Activated CD4-positive, alpha-beta memory T cell treated with anti-CD3 and anti-CD28 coated beads, Interleukin-2, amount 10 ng/mL, durations not matched to agents 7 days and 5 days (primary cell): ENCODE results near the gene STK32B. TPM values are rescaled to one million over a fixed set of nuclear protein-coding genes. Genes with fewer than 3 reads are reported as not detected.

Experiments
- CTCF ChIA-PET: fragments of 350-600 bp; sonication (Branson Sonifier 250); formaldehyde crosslinking; loops from one replicate; lab custom pipeline; 2021; ENCODE audit warnings: antibody characterized with exemption, inconsistent platforms; lab: Charles Lee
- POLR2A ChIA-PET: fragments of 350-600 bp; sonication (Branson Sonifier 250); formaldehyde crosslinking; loops from one replicate; lab custom pipeline; 2021; ENCODE audit warnings: antibody characterized with exemption; lab: Charles Lee
- DNase-seq: peaks from one replicate; pipeline ENCODE4 v3.0.0-alpha.2; 2020
- H3K27ac Mint-ChIP-seq: one replicate; pipeline ENCODE4 v1.8.0; 2021; ENCODE audit warnings: mild to moderate bottlenecking, mixed read lengths
- H3K27me3 Mint-ChIP-seq: one replicate; pipeline ENCODE4 v1.8.0; 2021; ENCODE audit warnings: mixed read lengths
- H3K36me3 Mint-ChIP-seq: one replicate; pipeline ENCODE4 v1.8.0; 2021; ENCODE audit warnings: low read depth, mixed read lengths
- H3K4me1 Mint-ChIP-seq: one replicate; pipeline ENCODE4 v1.8.0; 2021; ENCODE audit warnings: mixed read lengths
- H3K4me3 Mint-ChIP-seq: one replicate; pipeline ENCODE4 v1.8.0; 2021; ENCODE audit warnings: mild to moderate bottlenecking, mixed read lengths
- H3K9me3 Mint-ChIP-seq: one replicate; pipeline ENCODE4 v1.8.0; 2021; ENCODE audit warnings: mixed read lengths
- total RNA-seq, 2 experiments: library from RNA; stranded (reverse); gene quantifications; one replicate each; pipeline ENCODE4 v1.2.3, GENCODE V29; 2021

STK32B gene
- total RNA-seq, 2 experiments from 2014 or later = not detected

GRCh38 chr4:5370286-5370685 lies 319.0 kb downstream of the STK32B start:
- Mint-ChIP-seq H3K27ac (no peak overlapping the region), H3K4me3 (no peak overlapping the region), H3K4me1 (no peaks in the 10 kb centered on the region), H3K9me3 (peaks cover 2% of the 10 kb centered on the region), H3K36me3 (no peaks in the 10 kb centered on the region), H3K27me3 (no peaks in the 10 kb centered on the region)
- CTCF ChIA-PET = no interaction called here
- DNase-seq = no peak
- POLR2A ChIA-PET = no interaction called here

GRCh38 chr4:5371415-5372190 lies 320.3 kb downstream of the STK32B start:
- H3K4me3 Mint-ChIP-seq = no peak overlapping the region
- ChIA-PET CTCF (no interaction called here), POLR2A (no interaction called here)
- no peaks in the 10 kb centered on the region for H3K27me3 Mint-ChIP-seq
- DNase-seq = no peak
- no peaks in the 10 kb centered on the region for H3K4me1 Mint-ChIP-seq
- H3K9me3 Mint-ChIP-seq = peaks cover 7% of the 10 kb centered on the region
- no peaks in the 10 kb centered on the region for H3K36me3 Mint-ChIP-seq
- no peak overlapping the region for H3K27ac Mint-ChIP-seq

DNA sequence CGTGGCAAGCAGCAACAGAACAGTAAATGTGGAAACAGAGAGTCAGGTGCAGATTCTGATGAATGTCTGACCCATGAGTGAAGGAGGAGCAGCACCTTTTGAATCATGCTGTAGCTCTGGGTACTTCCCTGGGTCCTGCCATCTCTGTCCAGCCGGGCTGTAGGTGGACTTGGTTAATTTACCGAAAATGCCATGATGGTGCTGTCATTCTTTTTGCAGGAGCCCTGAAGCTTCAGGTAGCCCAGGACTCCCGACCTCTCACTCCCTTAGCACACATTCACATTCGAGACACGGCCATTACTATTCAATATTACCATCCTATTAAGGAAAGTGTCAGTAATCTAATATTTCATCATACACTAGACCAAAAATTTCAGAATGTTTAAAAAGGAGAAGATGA lies 320.9 kb downstream of the STK32B start:
- H3K36me3 Mint-ChIP-seq = no peaks in the 10 kb centered on the region
- no peak overlapping the region for H3K4me3 Mint-ChIP-seq
- H3K27ac Mint-ChIP-seq = no peak overlapping the region
- POLR2A ChIA-PET = no interaction called here
- no peaks in the 10 kb centered on the region for H3K27me3 Mint-ChIP-seq
- CTCF ChIA-PET = no interaction called here
- no peaks in the 10 kb centered on the region for H3K4me1 Mint-ChIP-seq
- H3K9me3 Mint-ChIP-seq = peaks cover 7% of the 10 kb centered on the region
- no peak for DNase-seq

DNA sequence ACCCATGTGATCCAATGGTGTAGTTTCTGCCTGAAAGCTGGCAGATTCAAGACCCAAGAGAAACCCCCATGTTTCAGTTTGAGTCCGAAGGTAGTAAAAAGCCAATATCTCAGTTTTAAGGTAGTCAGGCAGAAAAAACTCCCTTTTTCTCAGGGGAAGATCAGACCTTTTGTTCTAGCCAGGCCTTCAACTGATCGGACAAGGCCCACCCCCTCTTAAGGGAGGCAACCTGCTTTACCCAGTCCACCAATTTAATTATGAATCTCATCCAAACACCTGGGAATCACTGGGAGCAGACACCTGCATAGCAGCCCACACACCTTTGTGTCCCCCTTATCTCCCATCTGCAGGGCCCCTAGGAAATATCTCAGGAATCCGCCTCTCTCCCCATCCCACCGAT lies 322.0 kb downstream of the STK32B start:
- ChIA-PET CTCF (no interaction called here), POLR2A (no interaction called here)
- DNase-seq = no peak
- Mint-ChIP-seq H3K27me3 (no peaks in the 10 kb centered on the region), H3K27ac (no peak overlapping the region), H3K36me3 (no peaks in the 10 kb centered on the region), H3K9me3 (peaks cover 7% of the 10 kb centered on the region), H3K4me3 (no peak overlapping the region), H3K4me1 (no peaks in the 10 kb centered on the region)

DNA sequence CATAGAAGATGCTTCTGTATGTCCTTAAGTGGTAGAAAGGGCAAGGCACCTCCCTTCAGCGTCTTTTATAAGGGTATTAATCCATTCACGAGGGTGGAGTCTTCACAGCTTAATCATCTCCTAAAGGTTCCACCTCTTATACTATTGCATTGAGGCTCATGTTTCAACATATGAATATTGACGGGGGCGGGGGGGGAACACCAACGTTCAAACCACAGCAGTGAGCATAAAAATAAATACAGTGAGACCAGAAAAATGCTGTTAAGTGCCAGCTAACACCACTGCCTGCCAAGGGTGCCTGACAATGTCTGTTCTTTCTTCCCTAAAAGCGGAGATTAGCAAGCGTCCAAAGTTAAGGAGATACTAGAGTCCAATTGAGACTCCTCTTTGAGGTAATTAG lies 323.3 kb downstream of the STK32B start:
- H3K9me3 Mint-ChIP-seq = peaks cover 7% of the 10 kb centered on the region
- no peak overlapping the region for H3K4me3 Mint-ChIP-seq
- no peaks in the 10 kb centered on the region for H3K36me3 Mint-ChIP-seq
- no peaks in the 10 kb centered on the region for H3K4me1 Mint-ChIP-seq
- H3K27me3 Mint-ChIP-seq = no peaks in the 10 kb centered on the region
- no peak for DNase-seq
- ChIA-PET CTCF (no interaction called here), POLR2A (no interaction called here)
- H3K27ac Mint-ChIP-seq = no peak overlapping the region

GRCh38 chr4:5374994-5375393 lies 323.7 kb downstream of the STK32B start:
- ChIA-PET CTCF (no interaction called here), POLR2A (no interaction called here)
- Mint-ChIP-seq H3K27ac (no peak overlapping the region), H3K4me1 (no peaks in the 10 kb centered on the region), H3K9me3 (peaks cover 7% of the 10 kb centered on the region), H3K36me3 (no peaks in the 10 kb centered on the region), H3K4me3 (no peak overlapping the region), H3K27me3 (no peaks in the 10 kb centered on the region)
- DNase-seq = no peak

DNA sequence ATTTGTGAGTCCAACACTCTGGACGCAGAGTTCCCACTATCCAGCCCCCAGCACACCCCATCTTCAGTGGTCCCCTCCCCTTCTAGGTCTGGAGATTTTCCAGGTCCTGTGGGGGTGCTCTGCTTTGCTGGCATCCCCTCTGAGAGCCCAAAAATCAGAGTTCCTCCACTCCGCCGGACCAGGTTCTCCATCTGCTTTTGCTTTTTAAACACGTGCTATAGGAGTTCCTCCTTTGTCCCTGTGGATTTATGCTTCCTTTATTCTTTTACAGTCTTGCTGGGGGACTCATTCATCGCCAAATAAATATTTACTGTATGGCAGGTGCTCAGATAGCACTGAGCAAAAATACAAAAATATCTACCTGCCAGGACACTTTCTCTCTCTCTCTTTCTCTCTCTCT lies 324.7 kb downstream of the STK32B start:
- ChIA-PET POLR2A (no interaction called here), CTCF (no interaction called here)
- no peak overlapping the region for H3K4me3 Mint-ChIP-seq
- H3K27ac Mint-ChIP-seq = no peak overlapping the region
- DNase-seq = no peak
- peaks cover 7% of the 10 kb centered on the region for H3K9me3 Mint-ChIP-seq
- no peaks in the 10 kb centered on the region for H3K27me3 Mint-ChIP-seq
- no peaks in the 10 kb centered on the region for H3K4me1 Mint-ChIP-seq
- no peaks in the 10 kb centered on the region for H3K36me3 Mint-ChIP-seq

DNA sequence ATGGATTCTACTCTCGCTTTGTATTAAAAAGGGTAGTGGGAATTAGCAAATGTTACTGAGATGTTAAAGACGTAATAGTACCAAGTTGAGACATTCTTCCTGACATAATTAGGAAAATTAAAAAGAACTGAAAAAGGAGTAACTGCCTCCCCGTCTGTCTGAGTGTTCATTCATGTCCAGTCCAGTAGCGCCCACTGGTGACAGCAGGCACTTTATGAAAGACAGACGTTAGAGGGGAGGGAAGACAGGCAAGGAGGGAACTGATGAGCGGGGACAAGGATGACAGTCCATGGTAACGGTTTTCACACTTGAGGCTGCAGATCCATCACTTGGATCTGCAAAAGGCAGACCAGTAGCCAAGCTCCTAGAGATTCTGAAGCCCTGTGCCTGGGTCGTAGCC lies 326.7 kb downstream of the STK32B start:
- ChIA-PET CTCF (no interaction called here), POLR2A (no interaction called here)
- no peaks in the 10 kb centered on the region for H3K27me3 Mint-ChIP-seq
- no peaks in the 10 kb centered on the region for H3K4me1 Mint-ChIP-seq
- H3K36me3 Mint-ChIP-seq = no peaks in the 10 kb centered on the region
- H3K9me3 Mint-ChIP-seq = peaks cover 7% of the 10 kb centered on the region
- no peak overlapping the region for H3K4me3 Mint-ChIP-seq
- H3K27ac Mint-ChIP-seq = no peak overlapping the region
- DNase-seq = no peak

- H3K36me3 Mint-ChIP-seq = no peaks in the 10 kb centered on the region
- CTCF ChIA-PET = interaction anchor here (0.6 kb wide), 1 partner anchor 347 kb away, joined by 3 read pairs; no protein-coding TSS in a partner anchor
- DNase-seq = no peak
- H3K4me3 Mint-ChIP-seq = no peak overlapping the region
- POLR2A ChIA-PET = no interaction called here
- no peak overlapping the region for H3K27ac Mint-ChIP-seq
- no peaks in the 10 kb centered on the region for H3K4me1 Mint-ChIP-seq
- peaks cover 11% of the 10 kb centered on the region for H3K9me3 Mint-ChIP-seq
- no peaks in the 10 kb centered on the region for H3K27me3 Mint-ChIP-seq
These were observed 328.6 kb downstream of the STK32B start for GRCh38 chr4:5379895-5380294.

DNA sequence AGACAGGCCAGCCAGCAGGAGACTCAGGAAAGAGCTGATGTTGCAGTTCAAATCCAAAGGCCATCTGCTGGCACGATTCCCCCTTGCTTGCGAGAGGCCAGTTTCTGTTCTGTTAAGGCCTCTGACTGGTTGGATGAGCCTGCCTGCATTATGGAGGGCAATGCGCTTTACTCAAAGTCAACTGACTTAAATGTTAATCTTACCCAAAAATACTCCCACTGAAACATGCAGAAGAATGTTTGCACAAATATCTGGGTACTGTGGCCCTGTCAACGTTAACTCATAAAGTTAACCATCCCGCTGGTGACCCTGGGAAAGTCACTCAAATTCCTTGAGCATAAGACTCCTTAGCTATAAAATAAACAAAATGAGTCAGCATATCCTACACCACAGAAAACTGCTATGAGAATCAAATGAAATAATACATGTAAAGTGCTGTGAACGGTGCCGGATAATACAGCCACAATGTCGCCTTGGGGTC lies 330.7 kb downstream of the STK32B start:
- H3K4me1 Mint-ChIP-seq = no peaks in the 10 kb centered on the region
- H3K4me3 Mint-ChIP-seq = no peak overlapping the region
- POLR2A ChIA-PET = no interaction called here
- no peaks in the 10 kb centered on the region for H3K27me3 Mint-ChIP-seq
- no peaks in the 10 kb centered on the region for H3K36me3 Mint-ChIP-seq
- peaks cover 6% of the 10 kb centered on the region for H3K9me3 Mint-ChIP-seq
- CTCF ChIA-PET = no interaction called here
- no peak for DNase-seq
- no peak overlapping the region for H3K27ac Mint-ChIP-seq

DNA sequence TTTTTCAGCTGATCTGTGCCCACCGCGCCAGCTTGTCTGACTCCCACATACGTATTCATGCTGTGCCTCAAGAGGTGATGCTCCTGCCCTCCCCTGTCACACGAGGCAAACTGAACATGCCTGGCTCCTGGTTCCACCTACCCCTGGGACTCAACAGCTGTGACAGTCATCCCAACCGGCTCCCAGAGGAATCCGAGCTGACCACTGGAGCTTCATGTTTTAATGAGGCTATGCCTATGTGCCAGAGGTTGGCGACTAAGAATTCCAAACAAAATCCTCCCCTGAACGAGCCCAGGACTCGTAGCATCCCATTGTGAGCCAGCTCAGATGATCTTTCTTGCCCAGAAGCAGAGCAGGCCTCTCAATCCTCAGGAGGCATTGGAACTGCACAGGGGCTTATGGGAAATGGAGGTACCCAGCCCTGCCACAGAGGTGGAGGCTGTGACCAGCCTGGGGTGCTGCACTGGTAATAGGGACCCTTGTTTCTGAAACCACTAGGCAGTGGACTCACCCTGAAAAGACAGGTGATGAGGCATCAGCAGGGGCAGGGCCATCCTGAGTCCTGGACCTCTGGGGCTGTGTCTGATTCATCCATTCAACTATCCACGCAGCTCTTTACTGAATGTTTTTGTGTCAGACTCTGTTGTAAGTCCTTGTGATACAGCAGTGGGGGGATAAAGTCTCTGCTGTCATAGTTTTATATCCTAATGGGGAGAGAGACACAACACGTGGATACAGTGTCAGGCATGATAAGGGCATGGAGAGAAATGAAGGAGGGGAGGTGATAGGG lies 332.1 kb downstream of the STK32B start:
- Mint-ChIP-seq H3K36me3 (no peaks in the 10 kb centered on the region), H3K4me3 (no peak overlapping the region), H3K27ac (no peak overlapping the region), H3K4me1 (no peaks in the 10 kb centered on the region), H3K27me3 (no peaks in the 10 kb centered on the region), H3K9me3 (peaks cover 6% of the 10 kb centered on the region)
- CTCF ChIA-PET = no interaction called here
- DNase-seq = no peak
- POLR2A ChIA-PET = no interaction called here

DNA sequence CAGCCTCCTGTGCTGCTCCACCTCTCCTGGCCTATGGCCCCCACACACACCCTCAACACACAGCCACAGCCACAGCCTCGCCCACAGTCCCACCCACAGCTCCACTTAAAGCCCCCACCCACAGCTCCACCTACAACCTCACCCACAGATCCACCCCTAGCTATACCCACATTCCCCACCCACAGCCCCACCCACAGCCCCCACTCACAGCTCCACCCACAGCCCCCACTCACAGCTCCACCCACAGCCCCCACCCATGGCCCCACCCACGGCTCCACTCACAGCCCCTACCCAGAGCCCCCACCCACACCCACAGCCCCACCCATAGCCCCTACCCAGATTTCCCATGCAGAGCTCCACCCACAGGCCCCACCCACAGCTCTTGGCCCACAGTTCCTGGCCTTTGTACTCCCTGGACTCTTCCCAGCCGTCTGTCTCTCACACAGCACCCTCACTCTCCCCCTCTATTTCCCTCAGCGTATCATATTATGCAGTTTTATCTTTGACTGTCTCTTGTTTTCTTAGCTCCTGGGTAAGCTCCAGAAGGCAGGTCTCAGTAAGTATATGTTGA lies 334.5 kb downstream of the STK32B start:
- Mint-ChIP-seq H3K4me1 (no peaks in the 10 kb centered on the region), H3K36me3 (no peaks in the 10 kb centered on the region), H3K4me3 (no peak overlapping the region), H3K27me3 (no peaks in the 10 kb centered on the region), H3K27ac (no peak overlapping the region), H3K9me3 (peaks cover 6% of the 10 kb centered on the region)
- POLR2A ChIA-PET = no interaction called here
- DNase-seq = no peak
- CTCF ChIA-PET = no interaction called here

DNA sequence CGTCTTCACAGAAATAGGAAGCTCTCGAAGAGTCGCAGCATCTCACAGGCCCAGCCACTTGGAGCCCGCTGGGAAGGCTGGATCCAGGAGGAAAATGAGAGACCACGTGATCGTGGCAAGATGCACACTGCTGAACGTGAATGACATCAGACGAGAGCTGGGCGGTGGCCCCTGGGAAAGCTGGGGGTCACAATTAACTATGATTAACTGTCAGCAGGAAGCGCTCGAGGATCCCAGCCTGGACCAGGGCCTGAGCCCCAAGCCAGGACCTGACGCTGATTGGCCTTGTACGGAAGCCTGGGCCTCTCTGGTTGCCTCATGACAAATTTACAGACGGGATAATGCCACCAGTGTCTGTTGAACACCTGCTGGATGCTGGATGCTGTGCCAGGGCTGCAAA lies 335.6 kb downstream of the STK32B start:
- Mint-ChIP-seq H3K27me3 (no peaks in the 10 kb centered on the region), H3K36me3 (no peaks in the 10 kb centered on the region), H3K27ac (no peak overlapping the region), H3K4me1 (no peaks in the 10 kb centered on the region), H3K9me3 (peaks cover 6% of the 10 kb centered on the region), H3K4me3 (no peak overlapping the region)
- DNase-seq = no peak
- POLR2A ChIA-PET = no interaction called here
- CTCF ChIA-PET = no interaction called here
